GM19328 (cell line): ENCODE results near the gene UBE2O.

Experiments
- ATAC-seq: cut with Tn5 transposase; IDR thresholded peaks from one replicate; pipeline ENCODE4 v1.9.1; 2021; ENCODE audit warnings: mild to moderate bottlenecking, moderate library complexity; ENCODE audit not compliant: unreplicated experiment

The UBE2O gene

DNA sequence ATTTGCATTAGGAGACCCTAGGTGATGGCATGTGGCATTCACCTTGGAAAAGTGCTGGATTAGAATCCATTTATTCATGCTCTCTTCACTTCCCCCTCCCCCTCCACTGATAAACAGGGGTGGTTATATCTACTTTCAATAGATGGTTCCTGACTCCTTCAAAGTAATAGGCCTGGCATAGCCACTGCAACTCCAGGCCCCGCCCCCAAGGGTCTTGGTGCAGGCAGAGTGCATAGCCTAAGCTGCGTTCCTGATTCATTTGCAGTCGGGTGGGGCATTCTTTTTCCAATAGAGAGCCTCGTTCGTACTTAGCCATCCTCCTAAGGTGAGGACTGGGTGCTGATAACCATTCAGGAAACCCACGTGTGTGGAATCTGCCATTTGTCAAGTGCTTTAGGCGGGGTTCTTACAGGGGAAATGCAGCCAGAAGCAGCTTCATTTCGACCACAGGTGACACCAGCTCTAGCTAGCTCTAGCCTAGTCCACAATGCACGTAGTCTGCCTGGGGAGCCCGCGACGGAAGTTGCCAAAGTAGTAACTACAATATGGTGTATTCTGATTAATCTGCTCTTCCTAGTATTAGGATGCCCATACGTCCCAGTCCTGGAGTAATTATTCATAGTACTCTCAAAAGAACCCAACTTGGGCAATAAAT is 11.1 kb downstream of the UBE2O start:
- ATAC-seq = no peak

DNA sequence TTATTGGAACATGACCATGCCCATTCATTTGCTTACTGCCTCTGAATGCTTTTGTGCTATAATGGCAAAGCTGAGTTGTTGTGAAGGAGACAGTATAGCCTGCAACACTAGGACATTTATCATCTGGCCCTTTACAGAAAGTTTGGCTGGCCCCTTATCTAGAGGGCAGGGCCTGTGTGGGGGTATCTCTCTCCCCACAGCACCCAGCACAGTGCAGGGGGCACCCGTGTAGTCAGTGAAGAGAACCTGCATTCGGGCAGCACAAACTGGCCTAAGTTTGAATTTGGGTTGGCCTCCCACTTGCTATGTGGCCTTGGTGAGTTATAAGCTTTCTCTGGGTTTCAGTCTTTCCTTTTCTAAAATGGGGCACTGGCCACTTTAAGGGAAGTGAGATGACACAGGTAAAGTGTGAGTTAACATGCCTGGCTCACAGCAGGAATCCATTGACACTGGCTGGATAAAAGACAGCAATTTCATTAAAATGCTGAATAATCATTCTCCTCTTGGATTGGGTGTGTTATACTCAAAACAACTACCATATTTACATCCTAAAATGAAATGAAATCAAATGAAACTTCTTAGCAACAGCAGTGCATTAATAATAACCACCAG is 12.1 kb downstream of the UBE2O start:
- no peak for ATAC-seq

- ATAC-seq = no peak
Observed at GRCh38 chr17:76439314-76439928, 13.5 kb downstream of the UBE2O start.

DNA sequence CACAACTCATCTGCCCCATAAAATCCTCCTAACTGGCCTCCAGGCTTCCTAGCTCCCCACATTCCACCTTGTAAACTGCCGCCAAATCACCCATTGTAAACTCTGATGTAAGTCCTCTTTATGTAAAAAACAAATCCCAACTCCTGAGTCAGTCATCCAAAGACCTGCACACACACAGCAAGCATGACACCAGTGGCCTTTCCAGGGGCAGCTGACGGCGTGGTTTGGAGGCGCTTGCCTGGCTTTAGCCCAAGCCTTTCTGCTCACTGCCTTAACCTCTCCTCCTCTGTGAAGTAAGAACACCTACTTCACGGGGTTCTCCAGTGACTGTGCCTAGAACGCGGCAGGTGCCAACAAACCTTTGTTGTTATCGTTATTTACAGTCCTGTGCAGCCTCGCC is 14.0 kb downstream of the UBE2O start:
- no peak for ATAC-seq

DNA sequence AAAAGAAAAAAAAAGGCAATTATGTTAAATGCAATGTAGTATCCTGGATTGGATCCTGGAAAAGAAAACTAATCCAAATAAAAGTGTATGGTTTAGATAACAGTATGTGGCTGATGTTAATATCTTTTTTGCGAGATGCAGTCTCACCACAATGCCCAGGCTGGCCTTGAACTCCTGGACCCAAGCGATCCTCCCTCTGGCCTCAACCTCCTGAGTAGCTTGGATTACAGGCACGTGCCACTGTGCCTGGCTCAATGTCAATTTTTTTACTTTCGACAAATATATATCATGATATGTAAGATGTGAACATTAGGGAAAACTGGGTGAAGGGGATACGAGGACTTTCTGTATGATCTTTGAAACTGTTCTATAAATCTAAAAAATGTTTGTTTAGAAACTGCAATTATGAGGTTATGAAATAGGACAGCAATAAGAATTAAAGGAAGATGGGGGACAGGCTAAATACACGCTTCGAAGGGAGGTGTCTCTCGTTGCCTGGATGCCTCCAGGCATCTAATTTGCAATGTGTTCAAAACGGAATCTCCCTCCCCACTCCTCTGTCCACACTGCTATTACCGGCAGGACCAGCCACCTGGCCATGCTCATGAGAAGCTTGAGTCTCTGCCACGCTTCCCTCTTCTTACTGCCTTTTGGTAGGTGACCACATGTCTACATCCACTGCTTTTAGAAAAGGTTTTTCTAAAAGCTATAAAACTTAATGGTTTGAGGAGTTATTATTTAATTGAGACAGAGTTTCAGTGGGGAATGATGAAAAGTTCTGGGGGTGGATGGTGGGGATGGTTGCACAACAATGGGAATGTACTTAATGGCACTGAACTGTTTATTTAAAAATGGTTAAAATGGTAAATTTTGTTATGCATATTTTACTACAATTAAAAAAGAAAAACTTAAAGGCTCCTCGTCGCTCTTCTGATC is 15.2 kb downstream of the UBE2O start:
- no peak for ATAC-seq

- no peak for ATAC-seq
Observed at GRCh38 chr17:76435751-76436150, 17.2 kb downstream of the UBE2O start.

DNA sequence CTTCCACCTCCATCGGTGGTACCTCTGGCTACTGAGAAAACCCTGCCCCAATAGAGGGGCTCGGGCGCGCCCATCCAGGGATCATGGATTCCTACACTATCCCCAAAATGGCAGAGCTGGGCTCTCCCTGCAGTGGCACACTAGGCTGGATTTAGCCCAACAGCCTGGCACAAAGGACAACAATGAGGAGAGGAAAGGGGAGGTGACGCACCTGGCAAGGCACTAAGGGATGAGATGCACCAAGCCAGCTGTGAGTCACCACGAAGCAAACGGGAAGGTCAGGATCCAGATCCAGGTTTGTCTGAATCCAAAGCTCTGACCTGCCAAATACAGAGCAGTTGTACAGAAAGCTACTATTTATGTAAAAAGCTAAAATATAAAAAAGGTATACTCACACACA is 18.1 kb downstream of the UBE2O start:
- ATAC-seq = no peak

- ATAC-seq = no peak
Observed at GRCh38 chr17:76433693-76434092, 19.3 kb downstream of the UBE2O start.

GRCh38 chr17:76432712-76433336 is 20.1 kb downstream of the UBE2O start:
- no peak for ATAC-seq

- ATAC-seq = no peak
Observed at GRCh38 chr17:76432004-76432403, 20.9 kb downstream of the UBE2O start.

DNA sequence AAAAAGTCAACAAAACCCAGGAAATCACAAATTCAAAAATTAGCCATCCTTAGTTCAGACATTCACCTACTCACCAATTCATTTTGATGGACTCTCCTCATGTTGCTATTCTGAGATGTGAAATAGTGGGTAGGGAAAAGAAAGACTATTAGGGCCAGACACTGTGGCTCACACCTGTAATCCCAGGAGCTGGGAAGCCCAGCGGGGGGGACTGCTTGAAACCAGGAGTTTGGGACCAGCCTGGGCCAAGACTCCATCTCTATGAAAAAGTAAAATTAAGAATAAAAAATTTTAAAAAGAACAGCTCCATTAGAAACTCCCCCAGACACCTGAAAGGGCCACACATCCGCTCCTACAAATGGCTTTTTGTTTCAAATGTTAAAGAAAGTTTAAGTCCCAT is 21.4 kb downstream of the UBE2O start:
- no peak for ATAC-seq

- no peak for ATAC-seq
Observed at GRCh38 chr17:76428511-76428910, 24.4 kb downstream of the UBE2O start.

DNA sequence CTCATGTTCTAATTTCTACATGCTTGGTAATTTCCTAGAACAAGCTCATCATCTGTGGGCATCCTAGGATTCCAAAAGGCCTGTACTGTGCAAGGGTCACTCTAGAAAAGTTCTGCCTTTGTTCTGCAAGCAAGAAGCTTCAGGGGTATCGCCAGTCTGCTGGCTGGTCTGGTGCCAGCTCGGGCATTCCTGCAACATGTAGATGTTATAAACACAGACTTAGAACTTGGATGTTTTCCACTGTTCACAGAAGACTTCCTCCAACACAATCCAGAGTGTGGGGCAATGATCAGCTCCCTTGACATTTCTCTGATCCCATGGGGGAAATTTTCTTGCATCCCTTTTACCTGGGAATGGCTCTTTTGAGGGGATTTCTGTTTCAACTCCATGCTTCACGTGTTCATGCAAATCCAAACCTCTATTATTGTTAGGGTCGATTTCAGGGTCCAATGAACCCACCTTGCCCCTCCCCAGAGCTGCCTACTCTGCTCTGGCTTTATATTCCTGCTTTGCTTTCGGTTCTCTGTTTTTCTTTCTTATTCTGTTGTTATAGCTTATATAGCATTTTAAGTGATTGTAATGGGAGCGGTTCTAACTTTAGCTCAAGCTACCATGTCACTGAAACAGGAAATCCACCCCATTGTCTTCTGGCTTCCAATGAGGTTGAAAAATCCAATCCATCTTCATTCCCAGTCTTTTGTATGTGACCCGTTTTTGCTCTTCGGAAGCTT is 25.3 kb downstream of the UBE2O start:
- ATAC-seq = no peak

DNA sequence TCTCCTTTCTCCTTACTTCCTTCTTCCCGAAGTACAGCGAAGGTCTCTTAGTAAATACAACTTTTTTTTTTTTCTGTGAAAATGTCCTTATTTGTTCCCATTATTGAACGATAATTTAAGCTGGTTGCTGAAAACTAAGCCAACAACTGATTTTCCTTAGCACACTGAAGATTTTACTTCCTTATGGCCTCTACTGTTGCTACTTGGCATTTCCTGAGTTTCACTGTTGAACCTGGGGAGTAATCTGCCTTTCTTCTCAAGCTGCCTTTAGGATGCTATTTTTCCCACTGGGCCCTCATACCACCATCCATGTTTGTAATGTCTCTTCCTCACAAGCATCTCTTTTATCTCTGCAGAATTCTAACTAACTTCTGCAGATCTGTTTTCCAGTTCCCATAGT is 26.1 kb downstream of the UBE2O start:
- no peak for ATAC-seq

GRCh38 chr17:76422860-76423259 is 30.1 kb downstream of the UBE2O start:
- ATAC-seq = no peak

GRCh38 chr17:76422406-76422805 is 30.5 kb downstream of the UBE2O start:
- ATAC-seq = no peak

DNA sequence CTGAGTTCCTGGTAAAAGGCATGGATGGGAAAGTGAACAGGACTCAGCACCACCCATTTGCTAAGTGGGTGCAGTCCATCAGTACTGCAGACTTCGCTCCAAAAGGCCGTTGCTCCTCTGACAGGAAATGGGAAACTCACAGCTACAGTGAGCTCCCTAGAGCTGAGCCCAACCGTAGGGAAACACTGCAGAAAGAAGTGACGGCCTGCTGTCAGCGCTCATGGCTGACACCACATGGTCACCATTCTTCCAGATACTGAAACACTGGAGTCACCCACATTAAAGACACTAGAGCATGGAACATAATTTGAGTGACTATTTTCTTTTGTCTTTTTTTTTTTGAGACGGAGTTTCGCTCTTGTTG is 31.9 kb downstream of the UBE2O start:
- no peak for ATAC-seq

DNA sequence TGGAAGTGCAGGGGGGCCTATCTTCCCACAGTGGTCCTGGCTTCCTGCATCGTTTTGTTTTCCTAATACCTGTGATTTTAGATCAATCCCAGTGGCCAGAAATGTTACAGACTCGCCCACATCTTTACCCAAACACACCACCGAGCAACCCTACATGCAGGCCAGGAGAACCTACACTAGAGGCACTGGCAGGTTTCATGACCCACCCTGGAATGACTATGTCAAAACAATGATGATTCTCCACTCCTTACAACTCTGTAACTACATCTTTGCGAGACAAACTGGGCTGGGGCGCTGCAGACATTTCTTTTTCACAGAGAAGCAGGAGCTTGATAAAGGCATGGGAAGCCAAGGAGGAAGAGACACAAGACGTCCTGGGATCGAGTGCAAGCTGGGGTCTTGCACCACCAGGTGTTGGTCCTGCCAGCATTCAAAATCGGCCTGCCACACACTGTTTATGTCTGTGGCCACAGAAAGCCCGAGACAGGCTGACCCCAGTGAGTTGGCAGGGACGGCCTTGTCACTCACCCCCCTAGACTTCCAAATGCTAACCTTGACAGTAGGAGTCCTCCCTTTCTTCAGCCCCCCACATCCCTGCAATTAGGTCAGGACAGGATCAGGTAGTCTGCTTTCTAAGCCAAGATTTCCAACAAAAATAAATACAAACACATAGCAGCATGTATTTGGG is 32.5 kb downstream of the UBE2O start:
- ATAC-seq = no peak

GRCh38 chr17:76419576-76420260 is 33.2 kb downstream of the UBE2O start:
- ATAC-seq = no peak
